Tibial artery (tissue), 4 donors: Measurements from ENCODE around the gene B2M.

Source experiments
- DNase-seq, 2 donors: peaks; one replicate each; pipeline ENCODE4 v3.0.0-alpha.2; 2019
- H3K27ac ChIP-seq, 2 donors: fragments of 200-600 bp; sonication (generic) in 1 of 2; 1 replicate in 1 of 2; 2 replicates in 1 of 2; pipeline ENCODE4 v1.5.1; 2018 to 2019; ENCODE audit warnings: mild to moderate bottlenecking in 1 of 2
- H3K27me3 ChIP-seq, 2 donors: fragments of 200-600 bp; sonication (generic) in 1 of 2; one replicate each; pipeline versions ENCODE4 v1.5.1 to v1.6.0; 2016 to 2019
- H3K36me3 ChIP-seq, 3 donors: fragments of 200-600 bp; sonication (generic) in 2 of 3; one replicate each; pipeline ENCODE4 v1.5.1; 2016 to 2019; ENCODE audit warnings: mild to moderate bottlenecking in 2 of 3
- H3K4me1 ChIP-seq, 4 donors: fragments of 200-600 bp; sonication (generic) in 2 of 4; 1 replicate in 3 of 4; 2 replicates in 1 of 4; pipeline ENCODE4 v1.5.1; 2016 to 2019
- H3K4me3 ChIP-seq, 2 donors: fragments of 200-600 bp; sonication (generic) in 1 of 2; 1 replicate in 1 of 2; 2 replicates in 1 of 2; pipeline ENCODE4 v1.5.1; 2018 to 2019; ENCODE audit warnings: mild to moderate bottlenecking in 2 of 2
- H3K9me3 ChIP-seq, 3 donors: fragments of 200-600 bp; sonication (generic) in 1 of 3; one replicate each; pipeline ENCODE4 v1.5.1; 2016 to 2019
- intact Hi-C: fragments of 100-400 bp; cut with DNase I; formaldehyde crosslinking; loops from one replicate; pipeline ENCODE4 v1.15.0; 2023; ENCODE audit warnings: low total_unique reads
- TF ChIP-seq, protein P1 (sequence below), 2 experiments: fragments of 200-600 bp in 1 of 2; fragments of 450-650 bp in 1 of 2; IDR thresholded peaks; one replicate each; pipeline ENCODE4 v1.5.1; 2017 to 2019; ENCODE audit warnings: antibody characterized with exemption in 2 of 2, mild to moderate bottlenecking in 1 of 2, moderate library complexity in 1 of 2

B2M gene

DNA sequence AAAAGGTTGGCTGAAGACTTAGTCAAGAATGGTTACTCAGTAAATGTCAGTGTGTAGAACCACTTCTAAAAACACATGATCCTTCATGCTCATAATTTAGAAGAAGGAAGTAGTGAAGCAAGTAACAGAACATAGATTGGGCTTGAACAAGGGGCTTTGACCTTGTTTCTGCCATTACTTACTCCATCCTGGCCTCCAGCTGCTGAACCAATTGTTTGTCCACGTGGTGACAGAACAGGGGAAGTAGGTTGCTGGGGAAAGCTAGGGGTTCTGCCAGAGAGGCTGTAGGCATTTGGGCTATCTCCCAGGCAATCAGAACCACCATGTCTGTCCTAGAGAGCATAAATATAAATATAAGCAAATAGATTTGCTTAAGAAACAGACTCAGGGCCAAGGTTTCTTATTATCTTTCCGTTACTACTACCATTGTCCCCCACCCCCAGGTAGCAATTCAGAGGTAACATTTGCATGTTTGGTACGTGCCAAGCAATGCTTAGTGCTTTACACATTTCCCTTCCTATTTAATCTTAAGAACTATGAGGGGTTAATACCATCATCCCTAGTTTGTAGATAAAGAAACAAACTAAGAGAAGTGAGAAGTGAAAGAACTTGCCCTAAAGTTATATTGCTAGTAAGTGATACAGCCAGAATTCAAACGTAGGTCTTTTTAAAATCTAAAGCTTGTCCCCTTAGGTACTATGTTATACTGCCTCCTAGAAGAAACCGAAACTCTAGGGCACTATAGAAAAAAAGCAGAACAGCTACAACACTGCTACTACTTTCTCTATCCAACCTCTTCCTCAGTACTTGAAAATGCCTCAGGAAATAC is 44.9 kb upstream of the B2M start:
- Histone ChIP-seq H3K4me3 (no peak overlapping the region), H3K27ac (no peak overlapping the region)
- intact Hi-C loops, result loop anchor here (5.0 kb wide), 1 partner anchor 41 kb away; no protein-coding TSS in a partner anchor

DNA sequence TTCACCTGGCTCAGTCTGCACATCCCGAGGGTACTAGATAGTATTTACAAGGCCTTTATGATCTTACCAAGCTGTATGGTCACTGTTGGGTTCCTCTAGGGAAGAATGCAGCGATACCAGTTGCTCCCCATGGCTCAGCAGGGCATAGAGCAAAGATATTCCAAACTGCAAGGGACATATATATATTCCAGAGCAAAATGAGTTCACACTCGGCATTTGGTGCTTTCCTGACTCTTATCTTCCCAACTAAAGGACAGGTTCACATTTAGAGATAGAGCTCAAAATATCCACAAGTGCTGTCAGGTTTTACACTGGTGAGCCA is 44.3 kb upstream of the B2M start:
- intact Hi-C loops, result loop anchor here (5.0 kb wide), 1 partner anchor 40 kb away; no protein-coding TSS in a partner anchor
- no peaks in the 10 kb centered on the region for H3K36me3 ChIP-seq
- no peak overlapping the region for H3K27ac ChIP-seq
- TF ChIP-seq, protein P1, sequence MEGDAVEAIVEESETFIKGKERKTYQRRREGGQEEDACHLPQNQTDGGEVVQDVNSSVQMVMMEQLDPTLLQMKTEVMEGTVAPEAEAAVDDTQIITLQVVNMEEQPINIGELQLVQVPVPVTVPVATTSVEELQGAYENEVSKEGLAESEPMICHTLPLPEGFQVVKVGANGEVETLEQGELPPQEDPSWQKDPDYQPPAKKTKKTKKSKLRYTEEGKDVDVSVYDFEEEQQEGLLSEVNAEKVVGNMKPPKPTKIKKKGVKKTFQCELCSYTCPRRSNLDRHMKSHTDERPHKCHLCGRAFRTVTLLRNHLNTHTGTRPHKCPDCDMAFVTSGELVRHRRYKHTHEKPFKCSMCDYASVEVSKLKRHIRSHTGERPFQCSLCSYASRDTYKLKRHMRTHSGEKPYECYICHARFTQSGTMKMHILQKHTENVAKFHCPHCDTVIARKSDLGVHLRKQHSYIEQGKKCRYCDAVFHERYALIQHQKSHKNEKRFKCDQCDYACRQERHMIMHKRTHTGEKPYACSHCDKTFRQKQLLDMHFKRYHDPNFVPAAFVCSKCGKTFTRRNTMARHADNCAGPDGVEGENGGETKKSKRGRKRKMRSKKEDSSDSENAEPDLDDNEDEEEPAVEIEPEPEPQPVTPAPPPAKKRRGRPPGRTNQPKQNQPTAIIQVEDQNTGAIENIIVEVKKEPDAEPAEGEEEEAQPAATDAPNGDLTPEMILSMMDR (IDR thresholded peaks at IDR 0.05), result no peak
- DNase-seq, result no peak
- H3K4me1 ChIP-seq, result peaks cover 0 to 11% (median 4%) of the 10 kb centered on the region in 4 donors
- H3K4me3 ChIP-seq, result no peak overlapping the region
- H3K9me3 ChIP-seq, result no peaks in the 10 kb centered on the region
- H3K27me3 ChIP-seq, result peaks cover 0 to 3% of the 10 kb centered on the region in 2 donors

More for the DNA sequence above, 44.9 kb upstream of the B2M start:
- no peaks in the 10 kb centered on the region for H3K36me3 ChIP-seq
- H3K9me3 ChIP-seq, result no peaks in the 10 kb centered on the region
- no peak for DNase-seq
- peaks cover 0 to 15% (median 6%) of the 10 kb centered on the region in 4 donors for H3K4me1 ChIP-seq
- peaks cover 0 to 3% of the 10 kb centered on the region in 2 donors for H3K27me3 ChIP-seq
- TF ChIP-seq, protein P1 (IDR thresholded peaks at IDR 0.05), result no peak

DNA sequence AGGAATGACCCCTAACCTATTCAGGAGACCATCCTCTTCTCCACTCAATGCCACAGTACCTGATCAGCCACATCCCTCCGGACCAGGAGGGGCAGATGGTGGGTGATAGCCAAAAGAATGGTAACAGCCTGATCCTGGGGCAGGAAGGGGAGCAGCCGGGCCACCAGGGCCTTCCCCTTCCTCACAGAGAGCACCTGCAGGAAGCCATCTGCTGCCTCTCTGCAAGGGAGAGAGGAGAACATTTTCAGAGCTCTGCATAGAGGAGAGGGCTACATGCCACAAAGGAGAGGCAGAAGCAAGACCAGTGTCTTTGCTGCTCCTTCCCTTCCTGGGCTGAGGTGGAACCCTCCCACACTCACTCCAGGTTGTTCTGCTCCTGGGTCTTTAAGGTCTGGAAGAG is 42.4 kb upstream of the B2M start:
- Histone ChIP-seq H3K4me3 (no peak overlapping the region), H3K27me3 (peaks cover 0 to 3% of the 10 kb centered on the region in 2 donors), H3K4me1 (peaks cover 0 to 3% (median under 1%) of the 10 kb centered on the region in 4 donors), H3K36me3 (no peaks in the 10 kb centered on the region), H3K27ac (no peak overlapping the region), H3K9me3 (no peaks in the 10 kb centered on the region)
- intact Hi-C loops, result loop anchor here (5.0 kb wide), 1 partner anchor 38 kb away; no protein-coding TSS in a partner anchor
- DNase-seq, result no peak
- TF ChIP-seq, protein P1 (IDR thresholded peaks at IDR 0.05), result no peak

DNA sequence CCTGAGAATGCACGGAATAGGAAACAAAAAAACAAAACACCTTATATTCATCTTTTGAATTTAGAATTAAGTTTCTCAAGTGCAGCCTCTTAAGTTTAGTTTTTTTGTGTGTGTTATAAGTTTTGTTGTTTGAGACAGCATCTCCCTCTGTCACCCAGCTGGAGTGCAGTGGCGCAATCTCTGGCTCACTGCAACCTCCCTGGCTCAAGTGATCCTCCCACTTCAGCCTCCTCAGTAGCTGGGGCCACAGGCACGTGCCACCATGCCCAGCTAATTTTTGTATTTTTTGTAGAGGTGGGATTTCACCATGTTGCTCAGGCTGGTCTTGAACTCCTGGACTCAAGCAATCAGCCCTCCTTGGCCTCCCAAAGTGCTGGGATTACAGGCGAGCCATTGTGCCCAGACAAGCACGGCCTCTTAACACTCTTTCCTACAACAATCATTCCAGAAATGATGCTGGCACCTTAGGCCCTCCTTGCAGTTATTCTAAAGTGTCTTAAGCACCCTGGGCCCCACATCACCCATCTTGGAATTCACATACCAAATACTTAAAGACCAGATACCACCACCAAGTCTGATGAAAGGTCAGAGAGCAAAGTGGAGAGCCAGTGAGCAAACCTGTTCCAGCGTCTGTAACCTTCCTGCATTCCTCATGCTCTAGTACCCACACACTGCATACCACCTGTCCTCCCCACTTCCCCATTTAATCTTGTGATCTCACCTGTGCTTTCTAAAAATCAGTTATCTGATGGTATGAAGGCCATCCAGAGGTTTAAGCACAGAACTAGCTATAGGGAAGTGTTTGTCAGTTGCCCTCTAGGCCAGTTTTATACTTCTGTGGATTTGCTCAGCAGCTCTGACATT is 41.0 kb upstream of the B2M start:
- Histone ChIP-seq H3K9me3 (no peaks in the 10 kb centered on the region), H3K4me1 (no peaks in the 10 kb centered on the region), H3K27me3 (peaks cover 0 to 3% of the 10 kb centered on the region in 2 donors), H3K4me3 (no peak overlapping the region), H3K27ac (no peak overlapping the region), H3K36me3 (no peaks in the 10 kb centered on the region)
- intact Hi-C loops, result no loop called here
- TF ChIP-seq, protein P1 (IDR thresholded peaks at IDR 0.05), result no peak
- no peak for DNase-seq

DNA sequence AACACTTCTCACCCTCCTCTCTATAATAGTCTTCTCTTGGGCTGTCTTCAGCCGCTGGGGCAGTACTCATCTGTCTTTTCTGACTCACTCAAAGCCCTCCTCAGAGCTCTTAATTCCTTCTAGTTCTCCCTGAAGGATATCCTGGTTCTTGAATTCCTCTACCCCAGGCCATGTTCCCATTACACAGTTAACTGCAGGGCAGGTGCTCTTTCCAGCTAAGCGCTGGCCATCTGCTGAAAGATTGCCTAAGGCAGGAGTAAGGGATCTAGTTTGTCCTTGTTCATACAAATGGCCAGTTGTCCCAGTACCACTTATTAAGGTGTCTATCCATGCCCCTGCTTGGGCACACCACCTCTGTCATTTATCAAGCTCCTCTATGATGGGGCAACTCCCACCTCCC is 37.7 kb upstream of the B2M start:
- Histone ChIP-seq H3K9me3 (no peaks in the 10 kb centered on the region), H3K4me1 (no peaks in the 10 kb centered on the region), H3K27ac (no peak overlapping the region), H3K36me3 (no peaks in the 10 kb centered on the region), H3K27me3 (peaks cover 0 to 3% of the 10 kb centered on the region in 2 donors), H3K4me3 (no peak overlapping the region)
- no peak for DNase-seq
- intact Hi-C loops, result no loop called here
- TF ChIP-seq, protein P1 (IDR thresholded peaks at IDR 0.05), result no peak
